ENCODE results near the gene SLC52A3.

SLC52A3 gene

DNA sequence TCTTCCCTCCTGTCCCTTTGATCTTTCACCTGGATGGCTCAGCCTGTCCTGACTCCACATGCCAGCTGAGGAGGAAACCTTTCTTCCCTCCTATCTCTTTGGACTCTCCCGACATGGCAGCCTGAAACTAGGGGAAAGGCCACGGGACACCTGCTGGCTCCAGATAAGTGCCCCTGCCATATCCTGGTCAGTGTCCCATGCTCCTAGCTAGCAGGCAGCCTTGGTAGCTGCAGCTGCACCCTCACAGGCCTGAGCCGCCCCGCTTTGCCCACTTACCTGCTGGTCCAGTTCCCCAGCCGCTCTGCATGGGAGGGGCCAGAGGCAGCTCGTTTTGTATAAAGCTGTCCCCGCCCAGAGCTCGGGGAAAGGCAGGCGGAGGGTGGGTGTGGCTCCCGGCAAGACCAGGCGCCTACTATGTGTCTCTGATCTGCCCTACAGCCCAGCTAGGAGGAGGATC is 7.4 kb upstream of the SLC52A3 start:
- Histone ChIP-seq H3K4ac (ENCODE audit: low read length) (no peak overlapping the region), H3K27me3 (ENCODE audit: control insufficient read depth in 3 of 3, insufficient read depth in 3 of 3, low read depth in 1 of 3, low read length in 3 of 3) (peaks cover 0 to 29% (median 0%) of the 10 kb centered on the region in 3 experiments)
- WGBS, 2 donors (ENCODE audit: extremely low coverage in 2 of 2, insufficient read length in 2 of 2, insufficient replicate concordance in 1 of 2) = no CpG with 5 or more reads among the region's 11 CpGs

DNA sequence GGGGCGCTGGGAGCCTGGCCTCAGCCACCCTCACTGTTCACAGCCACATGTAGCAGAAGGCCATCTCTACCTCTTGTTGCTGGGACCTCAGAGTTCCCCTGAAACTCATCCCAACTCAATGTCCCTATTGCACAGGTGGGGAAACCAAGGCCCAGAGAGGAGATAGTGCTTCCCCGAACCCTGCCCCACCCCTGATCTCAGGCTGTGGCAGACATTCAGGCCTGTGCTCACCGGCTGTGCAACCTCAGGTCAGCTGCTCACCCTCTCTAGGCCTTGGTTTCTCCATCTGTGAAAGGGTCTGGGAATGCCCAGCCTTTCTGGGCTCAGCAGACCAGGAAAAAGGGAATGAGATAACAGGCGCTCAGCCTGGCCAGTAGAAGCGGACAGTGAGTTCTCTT is 6.4 kb upstream of the SLC52A3 start:
- peaks cover 0 to 29% (median 0%) of the 10 kb centered on the region in 3 experiments for H3K27me3 ChIP-seq (ENCODE audit: control insufficient read depth in 3 of 3, insufficient read depth in 3 of 3, low read depth in 1 of 3, low read length in 3 of 3)
- H3K79me1 ChIP-seq (ENCODE audit: low read depth, low read length) = no peaks in the 10 kb centered on the region
- H3K18ac ChIP-seq (ENCODE audit: low read length) = no peak overlapping the region
- H3K4me3 ChIP-seq (ENCODE audit: low read length in 2 of 2) = no peak overlapping the region
- H3K14ac ChIP-seq (ENCODE audit: low read length) = no peak overlapping the region
- H2BK15ac ChIP-seq (ENCODE audit: low read length) = no peak overlapping the region
- no peak overlapping the region for H3K4ac ChIP-seq (ENCODE audit: low read length)
- no peak overlapping the region for H4K91ac ChIP-seq (ENCODE audit: low read depth, low read length, poor library complexity)
- peaks cover 0 to 3% of the 10 kb centered on the region in 2 donors for H3K4me1 ChIP-seq (ENCODE audit: control insufficient read depth in 2 of 2, insufficient read depth in 1 of 2, low read depth in 1 of 2, low read length in 2 of 2)
- H3K36me3 ChIP-seq (replicated peaks in 1 of 2; ENCODE audit: control insufficient read depth in 2 of 2, insufficient read depth in 2 of 2, low read length in 2 of 2) = no peaks in the 10 kb centered on the region
- no peak overlapping the region for H2BK12ac ChIP-seq (ENCODE audit: low read length)
- no peak overlapping the region for H2BK5ac ChIP-seq (ENCODE audit: low read length)
- H3K27ac ChIP-seq (replicated peaks; ENCODE audit: low read length) = no peak overlapping the region
- no CpG with 5 or more reads among the region's 5 CpGs for WGBS, 2 donors (ENCODE audit: extremely low coverage in 2 of 2, insufficient read length in 2 of 2, insufficient replicate concordance in 1 of 2)
- no peak overlapping the region for H2AK5ac ChIP-seq (ENCODE audit: low read depth, low read length)
- H3K9me3 ChIP-seq (replicated peaks in 1 of 2; ENCODE audit: control insufficient read depth in 2 of 2, insufficient read depth in 1 of 2, low read depth in 1 of 2, low read length in 2 of 2) = no peaks in the 10 kb centered on the region
- H3K9ac ChIP-seq (ENCODE audit: low read depth, low read length, poor library complexity) = no peak overlapping the region
- H3K23ac ChIP-seq (ENCODE audit: low read depth, low read length, poor library complexity) = no peak overlapping the region
- H2AFZ ChIP-seq (ENCODE audit: low read length) = no peak overlapping the region
- no peak overlapping the region for H2BK120ac ChIP-seq (ENCODE audit: low read depth, low read length)
- no peak overlapping the region for H4K8ac ChIP-seq (ENCODE audit: low read depth, low read length)
- H3K4me2 ChIP-seq (ENCODE audit: insufficient read depth, low read length, poor library complexity, severe bottlenecking) = no peak overlapping the region
- no peak for DNase-seq (ENCODE audit: low spot score)

More for the DNA sequence above, 7.4 kb upstream of the SLC52A3 start:
- Histone ChIP-seq H3K23ac (ENCODE audit: low read depth, low read length, poor library complexity) (no peak overlapping the region), H4K91ac (ENCODE audit: low read depth, low read length, poor library complexity) (no peak overlapping the region), H2AK5ac (ENCODE audit: low read depth, low read length) (no peak overlapping the region), H2BK12ac (ENCODE audit: low read length) (no peak overlapping the region), H3K79me1 (ENCODE audit: low read depth, low read length) (no peaks in the 10 kb centered on the region), H3K4me2 (ENCODE audit: insufficient read depth, low read length, poor library complexity, severe bottlenecking) (no peak overlapping the region), H3K27ac (replicated peaks; ENCODE audit: low read length) (no peak overlapping the region), H2BK5ac (ENCODE audit: low read length) (no peak overlapping the region), H3K18ac (ENCODE audit: low read length) (no peak overlapping the region), H3K9me3 (replicated peaks in 1 of 2; ENCODE audit: control insufficient read depth in 2 of 2, insufficient read depth in 1 of 2, low read depth in 1 of 2, low read length in 2 of 2) (no peaks in the 10 kb centered on the region), H3K4me3 (ENCODE audit: low read length in 2 of 2) (no peak overlapping the region), H2BK15ac (ENCODE audit: low read length) (no peak overlapping the region), H3K36me3 (replicated peaks in 1 of 2; ENCODE audit: control insufficient read depth in 2 of 2, insufficient read depth in 2 of 2, low read length in 2 of 2) (no peaks in the 10 kb centered on the region), H3K4me1 (ENCODE audit: control insufficient read depth in 2 of 2, insufficient read depth in 1 of 2, low read depth in 1 of 2, low read length in 2 of 2) (peaks cover 0 to 3% of the 10 kb centered on the region in 2 donors), H2AFZ (ENCODE audit: low read length) (no peak overlapping the region), H3K14ac (ENCODE audit: low read length) (no peak overlapping the region), H4K8ac (ENCODE audit: low read depth, low read length) (no peak overlapping the region), H3K9ac (ENCODE audit: low read depth, low read length, poor library complexity) (no peak overlapping the region), H2BK120ac (ENCODE audit: low read depth, low read length) (no peak overlapping the region)
- DNase-seq (ENCODE audit: low spot score) = no peak

DNA sequence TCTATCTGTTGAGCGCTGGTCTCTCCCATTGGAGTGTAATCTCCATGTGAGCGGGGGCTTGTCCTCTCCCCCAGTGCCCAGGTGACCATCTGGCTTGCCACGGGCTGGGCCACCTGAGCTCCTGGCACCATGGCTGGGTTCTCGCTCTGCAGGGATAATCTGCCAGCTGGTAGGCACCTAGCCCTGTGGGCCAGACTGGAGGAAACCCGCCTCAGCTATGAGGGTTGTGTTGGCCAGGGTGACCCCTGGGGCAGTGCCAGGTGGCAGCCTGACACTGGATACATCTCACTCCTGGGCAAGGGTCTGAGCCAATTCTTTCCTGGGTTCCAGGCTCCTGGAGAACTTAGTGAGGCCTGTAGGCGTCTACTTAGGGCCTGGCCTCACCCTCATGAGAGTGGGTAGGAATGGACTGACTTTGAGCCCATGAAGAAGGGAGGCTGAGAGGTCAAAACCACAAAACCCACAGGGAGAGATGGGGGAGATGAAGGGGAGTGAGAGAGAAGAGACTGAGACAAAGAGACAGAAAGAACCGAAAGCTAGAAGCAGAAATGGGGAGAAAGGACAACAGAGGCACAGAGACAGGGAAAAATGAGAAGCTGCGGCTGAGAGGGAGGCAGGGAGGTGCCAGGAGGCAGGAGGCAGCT is 5.8 kb upstream of the SLC52A3 start:
- H3K27ac ChIP-seq (replicated peaks; ENCODE audit: low read length) = no peak overlapping the region
- H2BK120ac ChIP-seq (ENCODE audit: low read depth, low read length) = no peak overlapping the region
- no peaks in the 10 kb centered on the region for H3K9me3 ChIP-seq (replicated peaks in 1 of 2; ENCODE audit: control insufficient read depth in 2 of 2, insufficient read depth in 1 of 2, low read depth in 1 of 2, low read length in 2 of 2)
- H3K18ac ChIP-seq (ENCODE audit: low read length) = peak overlapping the region; percentile 6
- H3K4me2 ChIP-seq (ENCODE audit: insufficient read depth, low read length, poor library complexity, severe bottlenecking) = no peak overlapping the region
- no peak overlapping the region for H3K14ac ChIP-seq (ENCODE audit: low read length)
- no peak overlapping the region for H3K4me3 ChIP-seq (ENCODE audit: low read length in 2 of 2)
- H2BK5ac ChIP-seq (ENCODE audit: low read length) = no peak overlapping the region
- H3K79me1 ChIP-seq (ENCODE audit: low read depth, low read length) = no peaks in the 10 kb centered on the region
- H3K27me3 ChIP-seq (ENCODE audit: control insufficient read depth in 3 of 3, insufficient read depth in 3 of 3, low read depth in 1 of 3, low read length in 3 of 3) = peaks cover 0 to 29% (median 0%) of the 10 kb centered on the region in 3 experiments
- DNase-seq (ENCODE audit: low spot score) = no peak
- no peak overlapping the region for H3K9ac ChIP-seq (ENCODE audit: low read depth, low read length, poor library complexity)
- H3K23ac ChIP-seq (ENCODE audit: low read depth, low read length, poor library complexity) = no peak overlapping the region
- H2AK5ac ChIP-seq (ENCODE audit: low read depth, low read length) = peak overlapping the region; percentile 29
- no CpG with 5 or more reads among the region's 8 CpGs for WGBS, 2 donors (ENCODE audit: extremely low coverage in 2 of 2, insufficient read length in 2 of 2, insufficient replicate concordance in 1 of 2)
- H2AFZ ChIP-seq (ENCODE audit: low read length) = no peak overlapping the region
- no peak overlapping the region for H2BK12ac ChIP-seq (ENCODE audit: low read length)
- no peak overlapping the region for H2BK15ac ChIP-seq (ENCODE audit: low read length)
- no peak overlapping the region for H4K91ac ChIP-seq (ENCODE audit: low read depth, low read length, poor library complexity)
- H4K8ac ChIP-seq (ENCODE audit: low read depth, low read length) = no peak overlapping the region
- H3K36me3 ChIP-seq (replicated peaks in 1 of 2; ENCODE audit: control insufficient read depth in 2 of 2, insufficient read depth in 2 of 2, low read length in 2 of 2) = no peaks in the 10 kb centered on the region
- peaks cover 0 to 3% of the 10 kb centered on the region in 2 donors for H3K4me1 ChIP-seq (ENCODE audit: control insufficient read depth in 2 of 2, insufficient read depth in 1 of 2, low read depth in 1 of 2, low read length in 2 of 2)
- H3K4ac ChIP-seq (ENCODE audit: low read length) = no peak overlapping the region

DNA sequence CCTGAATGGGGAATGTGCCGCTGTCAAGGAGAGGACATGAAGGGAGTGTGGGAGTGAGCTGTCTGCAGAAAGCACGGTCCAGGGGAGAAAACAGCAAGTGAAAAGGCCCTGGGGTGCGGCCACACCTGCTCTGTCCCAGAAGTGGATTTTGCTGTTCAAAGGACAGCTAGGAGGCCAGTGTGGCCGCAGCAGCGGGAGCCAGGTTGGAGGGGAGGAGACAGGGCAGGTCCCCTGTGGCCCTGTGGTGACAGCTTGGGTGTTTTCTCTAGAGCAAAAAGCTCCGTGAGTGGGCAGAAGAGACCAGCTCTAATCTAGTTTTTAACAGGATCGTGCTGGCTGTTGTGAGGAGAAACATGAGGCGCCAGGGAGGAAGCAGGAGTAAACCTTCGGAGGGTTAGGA is 4.5 kb upstream of the SLC52A3 start:
- H3K27ac ChIP-seq (replicated peaks; ENCODE audit: low read length) = no peak overlapping the region
- peaks cover 0 to 3% of the 10 kb centered on the region in 2 donors for H3K4me1 ChIP-seq (ENCODE audit: control insufficient read depth in 2 of 2, insufficient read depth in 1 of 2, low read depth in 1 of 2, low read length in 2 of 2)
- H2AFZ ChIP-seq (ENCODE audit: low read length) = peak overlapping the region; percentile 22
- H3K9ac ChIP-seq (ENCODE audit: low read depth, low read length, poor library complexity) = no peak overlapping the region
- H2BK15ac ChIP-seq (ENCODE audit: low read length) = no peak overlapping the region
- DNase-seq (ENCODE audit: low spot score) = no peak
- no peak overlapping the region for H3K4ac ChIP-seq (ENCODE audit: low read length)
- peak overlapping the region; percentile 13 for H4K91ac ChIP-seq (ENCODE audit: low read depth, low read length, poor library complexity)
- H3K4me3 ChIP-seq (ENCODE audit: low read length in 2 of 2) = no peak overlapping the region
- no peak overlapping the region for H2BK12ac ChIP-seq (ENCODE audit: low read length)
- H2AK5ac ChIP-seq (ENCODE audit: low read depth, low read length) = no peak overlapping the region
- H3K18ac ChIP-seq (ENCODE audit: low read length) = no peak overlapping the region
- no peak overlapping the region for H3K4me2 ChIP-seq (ENCODE audit: insufficient read depth, low read length, poor library complexity, severe bottlenecking)
- H3K23ac ChIP-seq (ENCODE audit: low read depth, low read length, poor library complexity) = no peak overlapping the region
- H3K79me1 ChIP-seq (ENCODE audit: low read depth, low read length) = no peaks in the 10 kb centered on the region
- no peak overlapping the region for H2BK5ac ChIP-seq (ENCODE audit: low read length)
- H4K8ac ChIP-seq (ENCODE audit: low read depth, low read length) = no peak overlapping the region
- H2BK120ac ChIP-seq (ENCODE audit: low read depth, low read length) = no peak overlapping the region
- H3K36me3 ChIP-seq (replicated peaks in 1 of 2; ENCODE audit: control insufficient read depth in 2 of 2, insufficient read depth in 2 of 2, low read length in 2 of 2) = no peaks in the 10 kb centered on the region
- no peaks in the 10 kb centered on the region for H3K9me3 ChIP-seq (replicated peaks in 1 of 2; ENCODE audit: control insufficient read depth in 2 of 2, insufficient read depth in 1 of 2, low read depth in 1 of 2, low read length in 2 of 2)
- peaks cover 0 to 29% (median 0%) of the 10 kb centered on the region in 3 experiments for H3K27me3 ChIP-seq (ENCODE audit: control insufficient read depth in 3 of 3, insufficient read depth in 3 of 3, low read depth in 1 of 3, low read length in 3 of 3)
- WGBS, 2 donors (ENCODE audit: extremely low coverage in 2 of 2, insufficient read length in 2 of 2, insufficient replicate concordance in 1 of 2) = no CpG with 5 or more reads among the region's 9 CpGs
- no peak overlapping the region for H3K14ac ChIP-seq (ENCODE audit: low read length)
